IMR-90 (cell line): ENCODE measurements around the gene CLDN11. TPM values are rescaled to one million over a fixed set of nuclear protein-coding genes. Genes with fewer than 3 reads are reported as not detected.

ENCODE experiments used
- ATAC-seq: fragments of 200-7000 bp; cut with Tn5 transposase; 2 replicates; pipeline ENCODE4 v1.9.1; 2020; ENCODE audit warnings: low read depth, mild to moderate bottlenecking, moderate library complexity
- BruUV-seq: library from RNA; stranded (reverse); fragments of 400-500 nt; replicated peaks from 2 replicates; lab custom pipeline; 2021; lab: Mats Ljungman, UMichigan
- CTCF ChIA-PET: fragments of 300-600 bp; formaldehyde crosslinking; extraction: SDS; loops from one replicate; lab custom pipeline; 2021; ENCODE audit warnings: antibody characterized with exemption; lab: Yijun Ruan, JAX
- POLR2A ChIA-PET: fragments of 300-600 bp; sonication (Branson Sonifier 250); formaldehyde crosslinking; loops from one replicate; lab custom pipeline; 2022; ENCODE audit warnings: antibody characterized with exemption; ENCODE audit not compliant: unreplicated experiment; lab: Charles Lee
- DNase-seq: peaks from one replicate; pipeline ENCODE4 v3.0.0; 2013
- H2AFZ ChIP-seq: replicated peaks from 2 replicates; pipeline ENCODE3; 2013; ENCODE audit warnings: low read length, mild to moderate bottlenecking; ENCODE audit not compliant: poor library complexity
- H2AK5ac ChIP-seq: 2 replicates; pipeline ENCODE4 v1.6.1; 2013; ENCODE audit warnings: low read depth, low read length, inconsistent platforms
- H2AK9ac ChIP-seq: replicated peaks from 2 replicates; pipeline ENCODE3; 2013; ENCODE audit warnings: mild to moderate bottlenecking, low read depth, low read length, moderate library complexity; ENCODE audit not compliant: poor library complexity
- H2BK120ac ChIP-seq: 2 replicates; pipeline ENCODE4 v1.6.1; 2013; ENCODE audit warnings: low read depth, low read length, inconsistent platforms
- H2BK15ac ChIP-seq: 3 replicates; pipeline ENCODE4 v1.6.1; 2013; ENCODE audit warnings: low read depth, low read length, inconsistent platforms
- H2BK20ac ChIP-seq: 2 replicates; pipeline ENCODE4 v1.6.1; 2013; ENCODE audit warnings: low read depth, mild to moderate bottlenecking, inconsistent platforms, low read length, moderate library complexity
- H2BK5ac ChIP-seq: 2 replicates; pipeline ENCODE4 v1.6.1; 2013; ENCODE audit warnings: mild to moderate bottlenecking, low read depth, low read length, inconsistent platforms; ENCODE audit not compliant: poor library complexity, severe bottlenecking
- H3K14ac ChIP-seq: replicated peaks from 2 replicates; pipeline ENCODE4 v1.6.1; 2013; ENCODE audit warnings: low read depth, low read length, inconsistent platforms
- H3K18ac ChIP-seq: 2 replicates; pipeline ENCODE4 v1.6.1; 2013; ENCODE audit warnings: low read depth, low read length, control low read depth
- H3K23ac ChIP-seq: 2 replicates; pipeline ENCODE4 v1.6.1; 2013; ENCODE audit warnings: low read depth, low read length, inconsistent platforms
- H3K27ac ChIP-seq: 2 replicates; pipeline ENCODE4 v1.5.1; 2013; ENCODE audit warnings: mild to moderate bottlenecking, control low read depth, low read length; ENCODE audit not compliant: insufficient read depth
- H3K27me3 ChIP-seq: 2 replicates; pipeline ENCODE4 v1.6.1; 2013; ENCODE audit warnings: low read length; ENCODE audit not compliant: control insufficient read depth, insufficient read depth
- H3K36me3 ChIP-seq: 2 replicates; pipeline ENCODE4 v1.6.1; 2013; ENCODE audit warnings: low read length, mixed read lengths; ENCODE audit not compliant: control insufficient read depth, insufficient read depth
- H3K4ac ChIP-seq: 2 replicates; pipeline ENCODE4 v1.6.1; 2013; ENCODE audit warnings: low read depth, low read length, inconsistent platforms
- H3K4me1 ChIP-seq: 2 replicates; pipeline ENCODE4 v1.6.1; 2013; ENCODE audit warnings: low read length, mixed read lengths; ENCODE audit not compliant: control insufficient read depth, insufficient read depth
- H3K4me2 ChIP-seq: 2 replicates; pipeline ENCODE4 v1.6.1; 2013; ENCODE audit warnings: low read depth, mild to moderate bottlenecking, control low read depth, low read length, moderate library complexity
- H3K4me3 ChIP-seq: 2 replicates; pipeline ENCODE4 v1.5.1; 2013; ENCODE audit warnings: low read depth, mild to moderate bottlenecking, control low read depth, low read length, moderate library complexity; ENCODE audit not compliant: insufficient read depth
- H3K56ac ChIP-seq: 2 replicates; pipeline ENCODE4 v1.6.1; 2013; ENCODE audit warnings: low read length, inconsistent platforms; ENCODE audit not compliant: insufficient read depth; ENCODE audit errors: extremely low read depth
- H3K79me1 ChIP-seq, 2 experiments: 2 replicates each; pipeline ENCODE4 v1.6.1; 2013; ENCODE audit warnings: low read length in 2 of 2, inconsistent platforms in 1 of 2, low read depth in 1 of 2
- H3K9ac ChIP-seq: 2 replicates; pipeline ENCODE4 v1.6.1; 2013; ENCODE audit warnings: low read depth, low read length, control low read depth
- H3K9me1 ChIP-seq: 2 replicates; pipeline ENCODE4 v1.6.1; 2013; ENCODE audit warnings: low read length, inconsistent platforms; ENCODE audit not compliant: insufficient read depth
- H3K9me3 ChIP-seq: 2 replicates; pipeline ENCODE4 v1.6.1; 2013; ENCODE audit warnings: low read length; ENCODE audit not compliant: control insufficient read depth, insufficient read depth
- H4K20me1 ChIP-seq: 2 replicates; pipeline ENCODE4 v1.6.1; 2013; ENCODE audit warnings: low read length, inconsistent platforms; ENCODE audit not compliant: insufficient read depth
- H4K5ac ChIP-seq: 2 replicates; pipeline ENCODE4 v1.6.1; 2013; ENCODE audit warnings: mild to moderate bottlenecking, low read depth, low read length, control low read depth
- H4K8ac ChIP-seq, 2 experiments: 2 replicates each; pipeline ENCODE4 v1.6.1; 2013; ENCODE audit warnings: low read depth in 2 of 2, low read length in 2 of 2, control low read depth in 1 of 2, inconsistent platforms in 1 of 2
- H4K91ac ChIP-seq: 2 replicates; pipeline ENCODE4 v1.6.1; 2013; ENCODE audit warnings: low read depth, low read length, inconsistent platforms; ENCODE audit not compliant: insufficient read depth
- CEBPB ChIP-seq: IDR thresholded peaks from 2 replicates; pipeline ENCODE4 v1.6.1; 2012; ENCODE audit warnings: low read depth, low read length, improper control_type of control experiment
- POLR2A ChIP-seq: IDR thresholded peaks from 2 replicates; pipeline ENCODE4 v1.6.1; 2012; ENCODE audit warnings: mild to moderate bottlenecking, low read depth, low read length
- RAD21 ChIP-seq: IDR thresholded peaks from 2 replicates; pipeline ENCODE4 v1.6.1; 2012; ENCODE audit warnings: low read length, improper control_type of control experiment
- RFX5 ChIP-seq: IDR thresholded peaks from 2 replicates; pipeline ENCODE4 v1.8.0; 2012; ENCODE audit warnings: low read depth, mild to moderate bottlenecking, low read length, moderate library complexity
- USF2 ChIP-seq: fragments of 150-350 bp; IDR thresholded peaks from 2 replicates; pipeline ENCODE4 v1.6.1; 2017; ENCODE audit warnings: mild to moderate bottlenecking, antibody characterized with exemption, low read length, low read depth
- WGBS, 2 experiments: methylation state at CpG; one replicate each; pipeline versions ENCODE4 v1.1.5 to v1.1.7; 2013; ENCODE audit warnings: missing lambda C conversion rate in 2 of 2; ENCODE audit not compliant: insufficient read length in 1 of 2; ENCODE audit errors: extremely low coverage in 2 of 2; 5-methylcytosine and 5-hydroxymethylcytosine counted together
- dilution Hi-C: fragments of 300-500 bp; cut with HindIII; formaldehyde crosslinking; loops from one replicate; pipeline ENCODE4 v1.14.3; 2018; ENCODE audit warnings: low sequenced_read_pairs; ENCODE audit not compliant: unreplicated experiment
- in situ Hi-C: fragments of 300-500 bp; cut with MboI; formaldehyde crosslinking; loops from 3 replicates; pipeline ENCODE4 v1.14.3; 2019; ENCODE audit warnings: low sequenced_read_pairs, inconsistent platforms, mixed read lengths
- intact Hi-C: fragments of 100-400 bp; cut with micrococcal nuclease; formaldehyde crosslinking; loops from 2 replicates; pipeline ENCODE4 v1.10.0; 2022
- polyA plus RNA-seq, 3 experiments: library from polyadenylated mRNA; depleted of rRNA; stranded (reverse); fragments of >200 nt; gene quantifications; 2 replicates each; pipeline ENCODE4 v1.2.3, GENCODE V29; 2012; ENCODE audit warnings: low replicate concordance in 1 of 3
- total RNA-seq: library from RNA; depleted of rRNA; stranded (reverse); fragments of >200 nt; gene quantifications from 2 replicates; pipeline ENCODE4 v1.2.3, GENCODE V29; 2012
- TF ChIP-seq, protein P1 (sequence below): fragments of 150-350 bp; IDR thresholded peaks from 2 replicates; pipeline ENCODE4 v1.6.1; 2016; ENCODE audit warnings: low read depth, mild to moderate bottlenecking, low read length, moderate library complexity, borderline replicate concordance

The CLDN11 gene
- total and polyA plus RNA-seq, 2 of the 4 experiments (the other 2 are of a cell fraction): 245 to 318 TPM

- TF ChIP-seq USF2 (no peak), RAD21 (no peak), RFX5 (no peak), POLR2A (no peak), CEBPB (no peak)
- TF ChIP-seq, protein P1, sequence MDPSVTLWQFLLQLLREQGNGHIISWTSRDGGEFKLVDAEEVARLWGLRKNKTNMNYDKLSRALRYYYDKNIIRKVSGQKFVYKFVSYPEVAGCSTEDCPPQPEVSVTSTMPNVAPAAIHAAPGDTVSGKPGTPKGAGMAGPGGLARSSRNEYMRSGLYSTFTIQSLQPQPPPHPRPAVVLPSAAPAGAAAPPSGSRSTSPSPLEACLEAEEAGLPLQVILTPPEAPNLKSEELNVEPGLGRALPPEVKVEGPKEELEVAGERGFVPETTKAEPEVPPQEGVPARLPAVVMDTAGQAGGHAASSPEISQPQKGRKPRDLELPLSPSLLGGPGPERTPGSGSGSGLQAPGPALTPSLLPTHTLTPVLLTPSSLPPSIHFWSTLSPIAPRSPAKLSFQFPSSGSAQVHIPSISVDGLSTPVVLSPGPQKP: no peak
- no CpG with 5 or more reads among the region's 4 CpGs for WGBS, 2 experiments
- Histone ChIP-seq H3K27ac (no peak overlapping the region), H4K8ac (no peak overlapping the region), H3K27me3 (peaks cover 2% of the 10 kb centered on the region; the same call in 1 of the 2 replicates), H4K91ac (no peak overlapping the region), H3K18ac (no peak overlapping the region), H4K20me1 (no peaks in the 10 kb centered on the region), H2BK120ac (no peak overlapping the region), H2BK20ac (no peak overlapping the region), H3K4me1 (no peaks in the 10 kb centered on the region; the same call in 1 of the 2 replicates), H3K14ac (no peak overlapping the region), H3K23ac (no peak overlapping the region), H3K9me3 (no peaks in the 10 kb centered on the region), H2AK5ac (no peak overlapping the region), H2AK9ac (no peak overlapping the region), H3K4ac (no peak overlapping the region), H2AFZ (no peak overlapping the region), H2BK5ac (no peak overlapping the region), H4K5ac (no peak overlapping the region), H3K56ac (no peak overlapping the region), H3K36me3 (no peaks in the 10 kb centered on the region), H3K9ac (no peak overlapping the region), H3K9me1 (0 out of 2 replicates have a peak, but pooled peaks cover 3% of the 10 kb centered on the region), H3K4me2 (no peak overlapping the region), H3K79me1 (no peaks in the 10 kb centered on the region), H2BK15ac (no peak overlapping the region), H3K4me3 (no peak overlapping the region)
- no peak for DNase-seq
- BruUV-seq: no TSS peak
- CTCF ChIA-PET: no interaction called here
- POLR2A ChIA-PET: no interaction called here
- ATAC-seq: no peak
- in situ Hi-C loops: no loop called here
- intact Hi-C loops: no loop called here
- dilution Hi-C loops: no loop called here
These were observed 63.5 kb downstream of the CLDN11 start for GRCh38 chr3:170482199-170482598.
